ENCODE data around the gene MOCS2. TPM values are rescaled to one million over a fixed set of nuclear protein-coding genes. Genes with fewer than 3 reads are reported as not detected.

MOCS2 gene
- total and polyA plus RNA-seq, 2 experiments from 2014 or later, result 45.8 to 54.9 TPM

- Histone ChIP-seq H3K9me2 (replicated peaks; ENCODE audit: insufficient read depth) (no peaks in the 10 kb centered on the region), H3K27me3 (no peaks in the 10 kb centered on the region), H3K4me2 (no peak overlapping the region), H3K4me3 (no peak overlapping the region), H3K4me1 (ENCODE audit: insufficient read depth) (no peaks in the 10 kb centered on the region), H3K9me3 (ENCODE audit: low read depth) (no peaks in the 10 kb centered on the region), H3K36me3 (replicated peaks; ENCODE audit: insufficient read depth, low read depth) (no peaks in the 10 kb centered on the region), H3K79me2 (no peaks in the 10 kb centered on the region), H4K20me1 (ENCODE audit: insufficient read depth, poor library complexity, severe bottlenecking) (no peaks in the 10 kb centered on the region), H3K27ac (no peak overlapping the region), H2AFZ (no peak overlapping the region)
- no peak for DNase-seq (ENCODE audit: low spot score)
- TF ChIP-seq EZH2 (IDR thresholded peaks at IDR 0.05; ENCODE audit: borderline replicate concordance), result no peak
- WGBS (ENCODE audit: low lambda C conversion rate, missing lambda C conversion rate), result 92% methylated on average over 4 of the region's 4 CpGs
Measured at GRCh38 chr5:53080271-53080670, 29.3 kb downstream of the MOCS2 start.

- TF ChIP-seq CTCF (IDR thresholded peaks at IDR 0.05; ENCODE audit: poor library complexity), result no peak
- no peak for TF ChIP-seq EZH2 (IDR thresholded peaks at IDR 0.05; ENCODE audit: borderline replicate concordance)
- H3K4me2 ChIP-seq, result no peak overlapping the region
- H3K4me1 ChIP-seq (ENCODE audit: insufficient read depth), result no peaks in the 10 kb centered on the region
- H3K79me2 ChIP-seq, result no peaks in the 10 kb centered on the region
- H3K27me3 ChIP-seq, result no peaks in the 10 kb centered on the region
- no peaks in the 10 kb centered on the region for H3K36me3 ChIP-seq (replicated peaks; ENCODE audit: insufficient read depth, low read depth)
- H4K20me1 ChIP-seq (ENCODE audit: insufficient read depth, poor library complexity, severe bottlenecking), result no peaks in the 10 kb centered on the region
- no peak overlapping the region for H3K27ac ChIP-seq
- H3K4me3 ChIP-seq, result no peak overlapping the region
- H3K9me3 ChIP-seq (ENCODE audit: low read depth), result no peaks in the 10 kb centered on the region
- 90% methylated on average over 2 of the region's 2 CpGs for WGBS (ENCODE audit: low lambda C conversion rate, missing lambda C conversion rate)
- no peak for DNase-seq (ENCODE audit: low spot score)
- no peak overlapping the region for H2AFZ ChIP-seq
- peaks cover 6% of the 10 kb centered on the region for H3K9me2 ChIP-seq (replicated peaks; ENCODE audit: insufficient read depth)
Measured at GRCh38 chr5:53076014-53076583, 33.5 kb downstream of the MOCS2 start.

- Histone ChIP-seq H2AFZ (no peak overlapping the region), H3K4me3 (no peak overlapping the region), H3K9me2 (replicated peaks; ENCODE audit: insufficient read depth) (peaks cover 6% of the 10 kb centered on the region), H3K27ac (no peak overlapping the region), H3K4me1 (ENCODE audit: insufficient read depth) (no peaks in the 10 kb centered on the region), H3K36me3 (replicated peaks; ENCODE audit: insufficient read depth, low read depth) (no peaks in the 10 kb centered on the region), H3K27me3 (no peaks in the 10 kb centered on the region), H3K79me2 (no peaks in the 10 kb centered on the region), H3K9me3 (ENCODE audit: low read depth) (no peaks in the 10 kb centered on the region), H4K20me1 (ENCODE audit: insufficient read depth, poor library complexity, severe bottlenecking) (no peaks in the 10 kb centered on the region), H3K4me2 (no peak overlapping the region)
- no peak for DNase-seq (ENCODE audit: low spot score)
- TF ChIP-seq EZH2 (IDR thresholded peaks at IDR 0.05; ENCODE audit: borderline replicate concordance) (no peak), CTCF (IDR thresholded peaks at IDR 0.05; ENCODE audit: poor library complexity) (no peak), EZH2phosphoT487 (IDR thresholded peaks at IDR 0.05; ENCODE audit: low read depth, severe bottlenecking, unreplicated experiment) (no peak)
- 78% methylated on average over 2 of the region's 2 CpGs for WGBS (ENCODE audit: low lambda C conversion rate, missing lambda C conversion rate)
Measured at GRCh38 chr5:53073348-53073747, 36.2 kb downstream of the MOCS2 start.

- H3K79me2 ChIP-seq, result no peaks in the 10 kb centered on the region
- TF ChIP-seq EZH2phosphoT487 (IDR thresholded peaks at IDR 0.05; ENCODE audit: low read depth, severe bottlenecking, unreplicated experiment) (no peak), EZH2 (IDR thresholded peaks at IDR 0.05; ENCODE audit: borderline replicate concordance) (no peak), CTCF (IDR thresholded peaks at IDR 0.05; ENCODE audit: poor library complexity) (no peak)
- WGBS (ENCODE audit: low lambda C conversion rate, missing lambda C conversion rate), result 77% methylated on average over 2 of the region's 2 CpGs
- H3K4me1 ChIP-seq (ENCODE audit: insufficient read depth), result no peaks in the 10 kb centered on the region
- H3K27me3 ChIP-seq, result no peaks in the 10 kb centered on the region
- no peaks in the 10 kb centered on the region for H3K9me3 ChIP-seq (ENCODE audit: low read depth)
- no peak overlapping the region for H3K4me3 ChIP-seq
- H3K36me3 ChIP-seq (replicated peaks; ENCODE audit: insufficient read depth, low read depth), result no peaks in the 10 kb centered on the region
- no peak for DNase-seq (ENCODE audit: low spot score)
- no peak overlapping the region for H3K27ac ChIP-seq
- H4K20me1 ChIP-seq (ENCODE audit: insufficient read depth, poor library complexity, severe bottlenecking), result no peaks in the 10 kb centered on the region
- peaks cover 6% of the 10 kb centered on the region for H3K9me2 ChIP-seq (replicated peaks; ENCODE audit: insufficient read depth)
- no peak overlapping the region for H3K4me2 ChIP-seq
- H2AFZ ChIP-seq, result no peak overlapping the region
Measured at GRCh38 chr5:53071738-53072137, 37.8 kb downstream of the MOCS2 start.

Data from hepatocyte (in vitro differentiated cells).